Colonic mucosa (tissue), 4 donors: ENCODE results near the gene TBC1D32. TPM values are rescaled to one million over a fixed set of nuclear protein-coding genes. Genes with fewer than 3 reads are reported as not detected.

Experiments
- DNase-seq: peaks from one replicate; pipeline ENCODE4 v3.0.0-alpha.2; 2020
- H3K27ac ChIP-seq: fragments of 200-600 bp; one replicate; pipeline ENCODE4 v1.8.0; 2021
- H3K27me3 ChIP-seq: fragments of 200-600 bp; one replicate; pipeline ENCODE4 v1.8.0; 2021
- H3K36me3 ChIP-seq: fragments of 200-600 bp; one replicate; pipeline ENCODE4 v1.8.0; 2021
- H3K4me1 ChIP-seq: fragments of 200-600 bp; one replicate; pipeline ENCODE4 v1.8.0; 2021; ENCODE audit warnings: mild to moderate bottlenecking
- H3K4me3 ChIP-seq: fragments of 200-600 bp; one replicate; pipeline ENCODE4 v1.8.0; 2021
- H3K9ac ChIP-seq, 2 donors: one replicate each; pipeline ENCODE4 v1.7.0; 2013; ENCODE audit warnings: control low read depth in 2 of 2, low read depth in 2 of 2, low read length in 2 of 2
- H3K9me3 ChIP-seq: fragments of 200-600 bp; one replicate; pipeline ENCODE4 v1.8.0; 2021
- CTCF ChIP-seq: fragments of 200-600 bp; IDR thresholded peaks from one replicate; pipeline ENCODE4 v1.8.0; 2022; ENCODE audit warnings: antibody characterized with exemption, mild to moderate bottlenecking
- intact Hi-C: fragments of 100-400 bp; cut with DNase I; formaldehyde crosslinking; loops from one replicate; pipeline ENCODE4 v1.14.1; 2022
- total RNA-seq, 2 donors: library from RNA; stranded (reverse); fragmentation: NEBNext Ultra II Directional in 1 of 2; extraction: Animal tissue kit (Norgen Biotek cat#: 25700) in 1 of 2; gene quantifications; one replicate each; pipeline ENCODE4 v1.2.1, GENCODE V29; 2021
- donor health status: healthy.
- donor health status: DM: no; HTN: no; CAD: no.
- donor health status: DM: no; HTN: no; CAD: no.

Gene TBC1D32
- total RNA-seq, 2 donors from 2014 or later = 6.0 to 8.3 TPM

DNA sequence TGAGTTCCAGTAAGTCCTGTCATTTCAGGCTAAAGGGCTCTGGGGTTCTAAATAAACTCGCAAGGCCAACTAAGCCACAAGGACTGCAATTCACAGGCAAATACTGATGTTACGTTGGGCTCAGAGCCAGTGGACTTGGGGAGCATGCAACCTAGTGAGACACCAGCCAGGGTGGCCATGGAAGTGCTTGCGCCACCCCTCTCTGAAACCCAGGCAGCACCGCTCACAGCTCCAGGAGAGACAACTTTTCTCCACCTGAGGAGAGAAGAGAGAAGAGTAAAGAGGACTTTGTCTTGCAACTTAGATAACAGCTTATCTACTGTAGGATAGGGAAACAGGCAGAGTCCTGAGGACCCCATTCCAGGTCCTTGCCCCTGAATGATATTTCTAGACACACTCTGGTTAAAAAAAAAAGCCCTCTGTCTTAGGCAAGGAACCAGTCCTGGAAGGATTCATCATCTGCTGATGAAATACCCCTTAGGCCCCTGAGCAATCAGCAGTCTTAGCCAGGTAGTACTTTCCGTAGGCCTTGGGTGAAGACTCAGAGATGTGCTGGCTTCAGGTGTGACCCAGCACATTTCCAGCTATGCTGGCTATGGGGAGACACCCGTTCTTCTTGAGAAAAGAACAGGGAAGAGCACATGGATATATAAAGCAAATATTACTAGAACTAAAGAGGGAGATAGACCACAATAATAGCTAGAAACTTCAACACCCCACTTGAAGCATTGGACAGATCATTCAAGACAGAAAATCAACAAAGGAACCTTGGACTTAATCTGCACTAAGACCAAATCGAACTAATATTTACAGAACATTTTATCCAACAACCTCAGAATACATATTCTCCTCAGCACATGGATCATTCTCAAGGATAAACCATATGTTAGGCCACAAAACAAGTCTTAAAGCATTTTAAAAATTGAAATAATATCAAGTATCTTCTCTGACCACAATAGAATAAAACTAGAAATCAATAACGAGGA is 31.5 kb upstream of the TBC1D32 start:
- H3K4me1 ChIP-seq = no peaks in the 10 kb centered on the region
- intact Hi-C loops = no loop called here
- H3K27ac ChIP-seq = no peak overlapping the region

DNA sequence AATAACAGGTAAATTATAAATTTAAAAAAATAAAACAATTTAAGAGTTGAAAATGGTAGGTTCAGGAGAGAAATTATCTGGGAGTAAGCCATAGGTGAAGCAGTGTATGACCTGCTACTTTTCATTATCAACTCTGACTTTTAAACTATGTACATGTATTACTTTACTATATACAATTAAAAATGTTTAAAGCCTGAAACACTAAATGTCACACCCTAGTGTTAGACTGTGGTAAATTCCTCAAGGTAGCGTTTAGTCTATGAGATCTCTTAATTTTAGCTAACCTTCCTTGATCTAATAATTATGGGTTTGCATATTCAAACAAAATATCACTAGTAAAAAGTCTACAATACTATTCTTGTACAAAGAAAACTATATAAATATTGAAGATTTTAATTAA is 22.3 kb upstream of the TBC1D32 start:
- H3K4me1 ChIP-seq = no peaks in the 10 kb centered on the region
- TF ChIP-seq CTCF = no peak
- no peak for DNase-seq
- H3K27ac ChIP-seq = no peak overlapping the region
- no peaks in the 10 kb centered on the region for H3K9me3 ChIP-seq
- H3K27me3 ChIP-seq = no peaks in the 10 kb centered on the region
- H3K36me3 ChIP-seq = no peaks in the 10 kb centered on the region
- no peak overlapping the region for H3K9ac ChIP-seq
- intact Hi-C loops = no loop called here
- H3K4me3 ChIP-seq = no peak overlapping the region

More for the DNA sequence above, 31.5 kb upstream of the TBC1D32 start:
- Histone ChIP-seq H3K27me3 (no peaks in the 10 kb centered on the region), H3K9ac (no peak overlapping the region), H3K4me3 (no peak overlapping the region), H3K36me3 (no peaks in the 10 kb centered on the region), H3K9me3 (no peaks in the 10 kb centered on the region)
- no peak for DNase-seq
- TF ChIP-seq CTCF = no peak

DNA sequence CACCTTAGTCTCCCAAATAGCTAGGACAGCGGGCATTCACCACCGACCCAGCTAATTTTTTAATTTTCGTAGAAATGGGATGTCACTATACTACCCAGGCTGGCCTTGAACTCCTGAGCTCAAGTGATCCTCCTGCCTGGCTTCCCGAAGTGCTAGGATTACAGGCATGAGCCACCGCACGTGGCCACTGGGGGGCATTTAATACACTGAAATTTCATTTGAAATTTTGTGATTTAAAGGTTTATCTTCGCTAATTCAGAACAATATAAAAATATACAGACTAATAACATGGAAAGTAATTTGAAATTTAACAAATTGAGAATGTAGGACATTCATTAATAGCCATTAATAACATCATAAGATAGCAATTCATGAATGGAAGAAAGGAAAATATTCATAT is 20.5 kb upstream of the TBC1D32 start:
- Histone ChIP-seq H3K27ac (no peak overlapping the region), H3K4me1 (no peaks in the 10 kb centered on the region), H3K4me3 (no peak overlapping the region), H3K36me3 (no peaks in the 10 kb centered on the region), H3K27me3 (no peaks in the 10 kb centered on the region), H3K9me3 (no peaks in the 10 kb centered on the region), H3K9ac (no peak overlapping the region)
- DNase-seq = no peak
- intact Hi-C loops = no loop called here
- TF ChIP-seq CTCF = no peak

- H3K27ac ChIP-seq = no peak overlapping the region
- no peaks in the 10 kb centered on the region for H3K27me3 ChIP-seq
- intact Hi-C loops = no loop called here
- no peaks in the 10 kb centered on the region for H3K36me3 ChIP-seq
- H3K4me3 ChIP-seq = no peak overlapping the region
- TF ChIP-seq CTCF = no peak
- H3K4me1 ChIP-seq = no peaks in the 10 kb centered on the region
- no peak overlapping the region for H3K9ac ChIP-seq
- no peaks in the 10 kb centered on the region for H3K9me3 ChIP-seq
- DNase-seq = no peak
These were observed 18.7 kb upstream of the TBC1D32 start for GRCh38 chr6:121352941-121353340.

GRCh38 chr6:121351916-121352315 is 17.6 kb upstream of the TBC1D32 start:
- no peak overlapping the region for H3K9ac ChIP-seq
- no peak overlapping the region for H3K4me3 ChIP-seq
- no peak for DNase-seq
- H3K27ac ChIP-seq = no peak overlapping the region
- no peaks in the 10 kb centered on the region for H3K9me3 ChIP-seq
- no peaks in the 10 kb centered on the region for H3K4me1 ChIP-seq
- no peak for TF ChIP-seq CTCF
- H3K27me3 ChIP-seq = no peaks in the 10 kb centered on the region
- H3K36me3 ChIP-seq = no peaks in the 10 kb centered on the region
- intact Hi-C loops = no loop called here
